Transverse colon (tissue), 4 donors: ENCODE data around the gene STK4. TPM values are rescaled to one million over a fixed set of nuclear protein-coding genes. Genes with fewer than 3 reads are reported as not detected.

Experiments used
- DNase-seq: peaks from one replicate; pipeline ENCODE4 v3.0.0-alpha.2; 2019
- H3K27ac ChIP-seq, 4 donors: fragments of 200-600 bp; sonication (generic); 2 replicates each; pipeline ENCODE4 v1.5.1; 2016 to 2018; ENCODE audit warnings: inconsistent platforms in 4 of 4
- H3K27me3 ChIP-seq: fragments of 200-600 bp; sonication (generic); 2 replicates; pipeline ENCODE4 v1.5.1; 2017; ENCODE audit warnings: inconsistent platforms
- H3K36me3 ChIP-seq, 4 donors: fragments of 200-600 bp; sonication (generic); 2 replicates each; pipeline ENCODE4 v1.5.1; 2017 to 2019; ENCODE audit warnings: inconsistent platforms in 4 of 4
- H3K4me1 ChIP-seq, 4 donors: fragments of 200-600 bp; sonication (generic); 2 replicates each; pipeline ENCODE4 v1.5.1; 2017 to 2020; ENCODE audit warnings: inconsistent platforms in 4 of 4
- H3K4me3 ChIP-seq, 4 donors: fragments of 200-600 bp; sonication (generic); 1 replicate in 1 of 4; 2 replicates in 3 of 4; pipeline versions ENCODE4 v1.5.1 to v1.6.1; 2017 to 2019; ENCODE audit warnings: inconsistent platforms in 4 of 4
- H3K9me3 ChIP-seq, 2 donors: fragments of 200-600 bp; sonication (generic); 2 replicates each; pipeline ENCODE4 v1.5.1; 2017 to 2019; ENCODE audit warnings: inconsistent platforms in 2 of 2
- EP300 ChIP-seq: sonication (generic); formaldehyde crosslinking; IDR thresholded peaks from one replicate; pipeline ENCODE4 v1.6.1; 2017; ENCODE audit warnings: antibody characterized with exemption, low read depth
- POLR2A ChIP-seq: fragments of 450-650 bp; IDR thresholded peaks from one replicate; pipeline ENCODE4 v1.6.1; 2016; ENCODE audit warnings: antibody characterized with exemption, mild to moderate bottlenecking, moderate library complexity
- POLR2AphosphoS5 ChIP-seq, 3 donors: sonication (generic); formaldehyde crosslinking; IDR thresholded peaks; one replicate each; pipeline ENCODE4 v1.6.1; 2016; ENCODE audit warnings: antibody characterized with exemption in 3 of 3
- WGBS, 2 donors: methylation state at CpG; one replicate each; pipeline ENCODE4 v1.1.5; 2018; ENCODE audit warnings: low coverage in 1 of 2; 5-methylcytosine and 5-hydroxymethylcytosine counted together
- in situ Hi-C, 4 donors: fragments of 200-750 bp; cut with MboI; loops; one replicate each; pipeline versions ENCODE4 v1.15.0 to v1.15.1; 2017; ENCODE audit warnings: low sequenced_read_pairs in 3 of 4, low pct_ligation_motif_present in 1 of 4, low pct_unique_long_range_greater_than_20kb in 1 of 4
- intact Hi-C: fragments of 100-400 bp; cut with DNase I; formaldehyde crosslinking; loops from one replicate; pipeline ENCODE4 v1.15.1; 2023; ENCODE audit warnings: low total_unique reads
- total RNA-seq, 4 donors: library from RNA; depleted of rRNA; stranded (reverse); fragments of >200 nt; gene quantifications; one replicate each; pipeline ENCODE4 v1.1.0, GENCODE V29; 2016
- TF ChIP-seq, protein P1 (sequence below), 5 experiments: fragments of 200-600 bp in 3 of 5; fragments of 450-650 bp in 2 of 5; sonication (generic) in 3 of 5; IDR thresholded peaks; 1 replicate in 2 of 5; 2 replicates in 3 of 5; pipeline ENCODE4 v1.5.1; 2016 to 2017; ENCODE audit warnings: antibody characterized with exemption in 5 of 5, inconsistent platforms in 3 of 5, mild to moderate bottlenecking in 2 of 5, moderate library complexity in 1 of 5

STK4 gene
- total RNA-seq, 4 donors from 2014 or later, result 30.3 to 78.1 (median 38.3) TPM

DNA sequence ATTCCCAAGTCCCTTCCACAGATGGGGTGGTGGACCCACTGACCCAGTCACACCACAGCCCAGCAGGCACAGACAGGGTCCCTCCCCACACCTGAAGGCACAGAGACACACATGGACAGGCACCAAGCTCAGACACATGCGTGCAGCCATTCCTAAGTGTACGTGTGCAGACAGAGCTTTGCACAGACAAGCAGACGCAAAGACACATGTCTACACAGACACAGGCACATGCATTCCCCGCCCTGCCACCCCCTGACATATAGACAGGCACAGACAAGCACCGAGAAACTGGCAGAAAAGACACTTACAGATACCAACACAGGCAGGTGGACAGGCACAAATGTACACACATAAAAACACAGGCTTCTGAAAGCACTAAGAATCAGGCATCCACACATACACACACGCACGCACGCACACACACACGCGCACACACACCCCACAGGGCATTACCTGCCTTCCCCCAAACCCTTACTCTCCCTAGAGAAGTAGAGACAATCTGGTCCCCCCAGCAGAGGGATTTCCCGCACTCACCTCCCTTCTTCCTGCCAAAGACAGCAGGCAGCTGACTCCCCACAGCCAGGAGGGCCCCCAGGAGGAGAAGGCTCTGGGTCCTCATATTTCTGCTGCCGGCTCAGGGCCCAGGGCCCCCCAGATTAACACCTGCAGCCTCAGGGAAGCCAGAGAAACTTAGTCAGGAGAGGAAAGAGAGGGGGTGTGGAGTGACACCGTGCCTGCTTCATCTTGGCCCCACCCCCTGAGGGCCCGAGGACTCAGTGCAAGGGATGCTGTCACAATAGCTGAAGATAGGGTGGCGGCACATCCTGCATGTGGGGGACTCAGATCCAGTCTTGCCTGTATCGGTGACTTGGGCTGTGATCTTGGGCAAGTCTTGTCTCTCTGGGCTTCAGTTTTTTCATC, 148.4 kb downstream of the STK4 start, which contains the start of gene WFDC5:
WFDC5 (minus strand) TSS at position 710 of the 921 bp plus-strand sequence; CDS start at position 619, 91 bp downstream.
- intact Hi-C loops, result no loop called here
- in situ Hi-C loops, result loop anchor here in 1 of 4 donors (25.0 kb wide), 1 partner anchor 173 kb away; no protein-coding TSS in a partner anchor
- H3K4me1 ChIP-seq, result peaks cover 0 to 4% (median 2%) of the 10 kb centered on the region in 4 donors
- DNase-seq, result no peak
- 65% methylated on average over 15 of the region's 16 CpGs; no CpG with 5 or more reads in 1 of the 2 donors for WGBS, 2 donors
- no peak within 1 kb of the TSS for H3K27ac ChIP-seq
- peaks cover 10% of the 10 kb centered on the region for H3K27me3 ChIP-seq
- no peaks in the 10 kb centered on the region for H3K36me3 ChIP-seq
- no peaks in the 10 kb centered on the region for H3K9me3 ChIP-seq
- no peak for TF ChIP-seq POLR2AphosphoS5 (IDR thresholded peaks at IDR 0.05)
- TF ChIP-seq, protein P1, sequence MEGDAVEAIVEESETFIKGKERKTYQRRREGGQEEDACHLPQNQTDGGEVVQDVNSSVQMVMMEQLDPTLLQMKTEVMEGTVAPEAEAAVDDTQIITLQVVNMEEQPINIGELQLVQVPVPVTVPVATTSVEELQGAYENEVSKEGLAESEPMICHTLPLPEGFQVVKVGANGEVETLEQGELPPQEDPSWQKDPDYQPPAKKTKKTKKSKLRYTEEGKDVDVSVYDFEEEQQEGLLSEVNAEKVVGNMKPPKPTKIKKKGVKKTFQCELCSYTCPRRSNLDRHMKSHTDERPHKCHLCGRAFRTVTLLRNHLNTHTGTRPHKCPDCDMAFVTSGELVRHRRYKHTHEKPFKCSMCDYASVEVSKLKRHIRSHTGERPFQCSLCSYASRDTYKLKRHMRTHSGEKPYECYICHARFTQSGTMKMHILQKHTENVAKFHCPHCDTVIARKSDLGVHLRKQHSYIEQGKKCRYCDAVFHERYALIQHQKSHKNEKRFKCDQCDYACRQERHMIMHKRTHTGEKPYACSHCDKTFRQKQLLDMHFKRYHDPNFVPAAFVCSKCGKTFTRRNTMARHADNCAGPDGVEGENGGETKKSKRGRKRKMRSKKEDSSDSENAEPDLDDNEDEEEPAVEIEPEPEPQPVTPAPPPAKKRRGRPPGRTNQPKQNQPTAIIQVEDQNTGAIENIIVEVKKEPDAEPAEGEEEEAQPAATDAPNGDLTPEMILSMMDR (IDR thresholded peaks at IDR 0.05), result no peak
- TF ChIP-seq EP300, result no peak
- TF ChIP-seq POLR2A, result no peak
- no peak within 1 kb of the TSS for H3K4me3 ChIP-seq

DNA sequence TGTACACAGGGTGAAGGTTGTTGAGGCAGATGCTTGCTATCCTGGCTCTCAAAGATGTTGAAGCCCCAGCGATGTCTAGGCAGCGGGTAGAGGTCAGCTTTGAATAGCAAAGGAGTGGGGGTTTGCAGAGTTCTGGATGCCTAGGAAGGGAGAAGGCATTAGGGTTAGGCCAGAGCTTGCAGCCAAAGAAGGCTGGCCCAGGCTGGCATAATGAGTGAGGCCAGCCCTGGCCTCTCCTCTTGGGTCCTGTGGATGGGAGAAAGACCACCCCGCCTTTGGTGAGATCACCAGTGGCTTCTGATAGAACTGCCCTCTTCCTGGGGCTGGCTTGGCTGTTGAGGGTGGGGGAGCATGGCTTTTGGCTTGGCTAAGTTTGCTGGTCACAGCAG, 149.1 kb downstream of the STK4 start:
- H3K27me3 ChIP-seq, result peaks cover 7% of the 10 kb centered on the region
- H3K9me3 ChIP-seq, result no peaks in the 10 kb centered on the region
- no peak overlapping the region for H3K4me3 ChIP-seq
- H3K4me1 ChIP-seq, result peaks cover 0 to 4% (median 2%) of the 10 kb centered on the region in 4 donors
- no peak overlapping the region for H3K27ac ChIP-seq
- H3K36me3 ChIP-seq, result no peaks in the 10 kb centered on the region
- TF ChIP-seq EP300 (no peak), POLR2A (no peak), POLR2AphosphoS5 (IDR thresholded peaks at IDR 0.05) (no peak)
- TF ChIP-seq, protein P1 (IDR thresholded peaks at IDR 0.05), result no peak
- DNase-seq, result no peak
- intact Hi-C loops (no loop called here), in situ Hi-C loops (loop anchor here in 1 of 4 donors (25.0 kb wide), 1 partner anchor 172 kb away; no protein-coding TSS in a partner anchor)
- 50 to 79% methylated on average over 2 to 3 of the region's 3 CpGs for WGBS, 2 donors

DNA sequence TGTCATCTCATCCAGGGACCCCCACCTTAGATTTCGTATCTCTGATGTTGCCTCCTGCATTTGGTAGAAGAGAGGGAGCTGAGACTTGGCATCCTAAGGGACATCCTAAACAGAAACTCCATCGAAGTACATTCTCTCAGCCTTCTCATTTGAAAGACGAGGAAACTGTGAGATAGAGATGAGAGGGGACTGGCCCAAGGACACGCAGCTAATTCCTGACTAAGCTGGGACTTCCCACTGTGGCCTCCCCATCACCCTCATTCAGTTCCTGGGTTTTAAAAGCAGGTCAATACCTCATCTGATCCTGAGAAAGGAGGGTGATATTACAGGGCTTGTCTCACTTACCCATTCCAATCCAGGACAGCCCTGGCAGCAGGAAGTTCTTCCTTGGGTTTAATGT, 149.5 kb downstream of the STK4 start:
- WGBS, 2 donors, result 76% methylated on average over 4 of the region's 4 CpGs; no CpG with 5 or more reads in 1 of the 2 donors
- intact Hi-C loops (no loop called here), in situ Hi-C loops (loop anchor here in 1 of 4 donors (25.0 kb wide), 1 partner anchor 171 kb away; no protein-coding TSS in a partner anchor)
- Histone ChIP-seq H3K27ac (no peak overlapping the region), H3K4me3 (no peak overlapping the region), H3K9me3 (no peaks in the 10 kb centered on the region), H3K27me3 (peaks cover 4% of the 10 kb centered on the region), H3K4me1 (peaks cover 0 to 4% (median 2%) of the 10 kb centered on the region in 4 donors), H3K36me3 (no peaks in the 10 kb centered on the region)
- TF ChIP-seq, protein P1 (IDR thresholded peaks at IDR 0.05), result no peak
- TF ChIP-seq EP300, result no peak
- no peak for TF ChIP-seq POLR2A
- TF ChIP-seq POLR2AphosphoS5 (IDR thresholded peaks at IDR 0.05), result no peak
- no peak for DNase-seq

DNA sequence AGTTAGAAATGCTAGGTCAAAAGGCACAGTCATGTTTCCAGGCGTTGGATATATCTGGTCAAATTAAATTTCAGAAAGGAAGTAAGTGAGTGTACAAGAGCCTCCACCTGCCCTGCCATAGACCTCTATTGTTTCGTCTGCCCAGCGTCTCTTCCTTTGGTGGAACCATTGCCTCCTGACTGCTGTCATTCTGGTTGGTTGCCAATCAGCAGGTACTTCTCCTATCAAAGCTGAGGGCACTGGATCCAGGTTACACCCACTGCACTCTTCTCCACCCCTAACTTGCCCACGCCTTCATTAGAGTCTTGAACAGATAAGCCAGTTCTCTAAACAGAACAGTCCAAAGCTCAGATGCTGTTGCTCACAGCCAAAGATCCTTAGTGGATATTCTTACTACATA, 151.3 kb downstream of the STK4 start:
- DNase-seq, result peak; percentile 60
- in situ Hi-C loops, result loop anchor here in 1 of 4 donors (25.0 kb wide), 1 partner anchor 170 kb away; no protein-coding TSS in a partner anchor
- WGBS, 2 donors, result 45% methylated on average over 4 of the region's 4 CpGs

More for the DNA sequence above, 151.3 kb downstream of the STK4 start:
- no peaks in the 10 kb centered on the region for H3K36me3 ChIP-seq
- TF ChIP-seq POLR2AphosphoS5 (IDR thresholded peaks at IDR 0.05) (no peak), EP300 (no peak), POLR2A (no peak)
- TF ChIP-seq, protein P1 (IDR thresholded peaks at IDR 0.05), result no peak
- no peaks in the 10 kb centered on the region for H3K9me3 ChIP-seq
- peaks cover 4% of the 10 kb centered on the region for H3K27me3 ChIP-seq
- no peak overlapping the region for H3K4me3 ChIP-seq
- intact Hi-C loops, result no loop called here
- H3K27ac ChIP-seq, result no peak overlapping the region
- H3K4me1 ChIP-seq, result peaks cover 0 to 4% (median 2%) of the 10 kb centered on the region in 4 donors
